ENCODE data around the gene DCXR. TPM values are rescaled to one million over a fixed set of nuclear protein-coding genes. Genes with fewer than 3 reads are reported as not detected.

Gene DCXR
- total RNA-seq, 1 experiment from 2014 or later = 128 TPM

DNA sequence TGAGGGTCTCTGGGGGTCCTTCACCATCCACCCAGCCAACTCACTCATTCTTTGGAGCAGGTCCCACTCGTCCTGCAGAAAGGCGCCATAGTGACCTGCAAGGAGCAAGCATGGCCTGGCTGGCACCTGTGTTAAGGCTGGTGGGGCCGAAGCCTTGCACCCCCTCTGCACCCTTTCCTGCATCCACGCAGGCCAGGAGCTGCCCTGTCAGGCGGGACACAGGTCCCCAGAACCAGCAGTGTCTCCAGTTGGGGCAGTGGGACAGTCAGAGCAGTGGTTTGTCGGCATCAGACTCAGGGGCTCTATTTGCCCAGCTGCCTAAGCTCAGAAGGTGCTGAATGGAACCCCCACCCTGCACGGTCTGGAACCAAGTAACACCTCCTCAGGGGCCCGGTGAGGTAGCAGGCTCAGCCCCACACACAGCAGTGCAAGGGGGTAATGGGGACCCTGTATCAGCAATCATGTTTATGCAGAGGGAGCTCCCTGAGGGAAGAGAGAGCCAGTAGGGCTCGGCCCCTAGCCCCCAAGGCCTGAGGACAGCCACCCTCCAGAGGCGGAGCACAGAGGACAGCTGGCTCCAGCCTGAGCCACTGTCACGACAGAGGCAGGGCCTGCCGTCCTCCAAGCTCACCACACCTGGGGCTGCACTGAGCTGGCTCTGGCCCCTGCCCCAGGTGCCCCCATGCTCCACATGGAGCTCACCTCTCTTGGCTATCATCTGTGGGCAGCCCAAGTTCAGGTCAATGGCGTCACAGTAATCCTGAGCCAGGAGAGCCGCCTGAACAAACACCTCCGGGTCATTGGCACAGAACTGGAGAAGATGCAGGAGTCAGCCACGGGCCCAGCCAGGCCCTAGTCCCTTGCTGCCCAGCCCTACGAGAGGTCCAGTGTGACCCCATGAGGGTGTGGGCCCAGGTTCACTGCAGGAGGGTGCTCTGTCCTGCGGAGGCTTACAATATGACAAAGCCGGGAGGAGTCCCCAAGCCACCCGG lies 26.2 kb upstream of the DCXR start:
- H3K27ac ChIP-seq = no peak overlapping the region
- H3K9me3 ChIP-seq (replicated peaks) = no peaks in the 10 kb centered on the region
- DNase-seq (ENCODE audit: low read depth in 1 of 2, low spot score in 2 of 2) = no peak
- H3K27me3 ChIP-seq (replicated peaks) = no peaks in the 10 kb centered on the region
- H3K4me3 ChIP-seq = no peak overlapping the region; the same call in 1 of the 2 replicates
- H3K4me1 ChIP-seq (replicated peaks) = peaks cover 21% of the 10 kb centered on the region
- H3K36me3 ChIP-seq = peaks cover 66% of the 10 kb centered on the region

- Histone ChIP-seq H3K27ac (no peak overlapping the region), H3K4me1 (replicated peaks) (peaks cover 21% of the 10 kb centered on the region), H3K36me3 (peaks cover 74% of the 10 kb centered on the region), H3K9me3 (replicated peaks) (no peaks in the 10 kb centered on the region), H3K27me3 (replicated peaks) (no peaks in the 10 kb centered on the region), H3K4me3 (no peak overlapping the region)
- DNase-seq (ENCODE audit: low read depth in 1 of 2, low spot score in 2 of 2) = no peak
These were observed 25.5 kb upstream of the DCXR start for GRCh38 chr17:82062984-82063368.

GRCh38 chr17:82062076-82062983 lies 24.8 kb upstream of the DCXR start:
- H3K4me3 ChIP-seq = no peak overlapping the region
- no peaks in the 10 kb centered on the region for H3K27me3 ChIP-seq (replicated peaks)
- H3K9me3 ChIP-seq (replicated peaks) = no peaks in the 10 kb centered on the region
- peaks cover 21% of the 10 kb centered on the region for H3K4me1 ChIP-seq (replicated peaks)
- DNase-seq (ENCODE audit: low read depth in 1 of 2, low spot score in 2 of 2) = no peak
- H3K27ac ChIP-seq = no peak overlapping the region
- peaks cover 80% of the 10 kb centered on the region for H3K36me3 ChIP-seq

- DNase-seq (ENCODE audit: low read depth in 1 of 2, low spot score in 2 of 2) = no peak
- no peak overlapping the region for H3K4me3 ChIP-seq
- no peak overlapping the region for H3K27ac ChIP-seq
- H3K27me3 ChIP-seq (replicated peaks) = no peaks in the 10 kb centered on the region
- peaks cover 90% of the 10 kb centered on the region for H3K36me3 ChIP-seq
- H3K4me1 ChIP-seq (replicated peaks) = peaks cover 20% of the 10 kb centered on the region
- no peaks in the 10 kb centered on the region for H3K9me3 ChIP-seq (replicated peaks)
These were observed 23.8 kb upstream of the DCXR start for GRCh38 chr17:82061047-82061925.

GRCh38 chr17:82060614-82061013 lies 23.1 kb upstream of the DCXR start:
- Histone ChIP-seq H3K4me1 (replicated peaks) (peaks cover 13% of the 10 kb centered on the region), H3K9me3 (replicated peaks) (no peaks in the 10 kb centered on the region), H3K36me3 (peaks cover 97% of the 10 kb centered on the region), H3K4me3 (no peak overlapping the region), H3K27me3 (replicated peaks) (no peaks in the 10 kb centered on the region), H3K27ac (no peak overlapping the region)
- no peak for DNase-seq (ENCODE audit: low read depth in 1 of 2, low spot score in 2 of 2)

GRCh38 chr17:82060001-82060380 lies 22.5 kb upstream of the DCXR start:
- Histone ChIP-seq H3K4me1 (replicated peaks) (peaks cover 13% of the 10 kb centered on the region), H3K27ac (no peak overlapping the region), H3K36me3 (peaks cover 97% of the 10 kb centered on the region), H3K27me3 (replicated peaks) (no peaks in the 10 kb centered on the region), H3K4me3 (no peak overlapping the region), H3K9me3 (replicated peaks) (no peaks in the 10 kb centered on the region)
- DNase-seq (ENCODE audit: low read depth in 1 of 2, low spot score in 2 of 2) = no peak

- Histone ChIP-seq H3K4me1 (replicated peaks) (peaks cover 7% of the 10 kb centered on the region), H3K9me3 (replicated peaks) (no peaks in the 10 kb centered on the region), H3K4me3 (no peak overlapping the region), H3K36me3 (peaks cover 97% of the 10 kb centered on the region), H3K27ac (no peak overlapping the region), H3K27me3 (replicated peaks) (no peaks in the 10 kb centered on the region)
- DNase-seq (ENCODE audit: low read depth in 1 of 2, low spot score in 2 of 2) = no peak
These were observed 21.9 kb upstream of the DCXR start for GRCh38 chr17:82059272-82060000.

- H3K36me3 ChIP-seq = peaks cover 97% of the 10 kb centered on the region
- no peaks in the 10 kb centered on the region for H3K27me3 ChIP-seq (replicated peaks)
- no peak overlapping the region for H3K27ac ChIP-seq
- H3K4me1 ChIP-seq (replicated peaks) = peaks cover 2% of the 10 kb centered on the region
- no peaks in the 10 kb centered on the region for H3K9me3 ChIP-seq (replicated peaks)
- H3K4me3 ChIP-seq = no peak overlapping the region
- no peak for DNase-seq (ENCODE audit: low read depth in 1 of 2, low spot score in 2 of 2)
These were observed 21.4 kb upstream of the DCXR start for GRCh38 chr17:82058855-82059249.

DNA sequence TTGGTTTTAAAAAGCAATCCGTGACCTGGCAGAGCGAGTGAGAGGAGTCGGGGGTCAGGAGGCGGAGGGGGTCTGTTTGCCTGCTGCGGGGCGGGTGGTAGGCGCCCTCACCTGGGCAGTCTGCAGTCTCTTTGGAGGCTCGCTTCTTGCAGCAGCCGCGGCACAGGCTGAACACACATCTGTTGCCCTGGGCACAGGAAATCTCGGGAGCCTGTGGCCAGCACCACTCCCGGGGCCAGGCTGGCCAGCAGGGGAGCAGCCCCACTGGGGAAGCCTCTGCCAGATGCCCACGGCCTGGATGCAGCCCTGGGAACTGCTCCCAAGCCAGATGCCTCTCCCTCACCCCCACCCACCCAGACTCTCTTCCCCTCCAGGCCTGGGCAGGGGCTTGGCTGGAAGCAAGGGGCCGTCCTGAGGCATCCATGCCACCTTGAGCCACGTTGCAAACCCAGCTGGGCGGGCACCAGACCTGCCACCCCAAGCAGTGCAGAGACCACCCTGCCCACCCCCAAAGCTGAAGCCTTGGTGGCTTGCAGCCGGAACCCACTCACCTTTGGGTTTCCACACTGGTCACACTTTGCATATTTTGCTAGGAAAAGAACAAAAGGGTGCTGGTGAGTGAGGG lies 20.8 kb upstream of the DCXR start:
- no peak for DNase-seq (ENCODE audit: low read depth in 1 of 2, low spot score in 2 of 2)
- Histone ChIP-seq H3K36me3 (peaks cover 97% of the 10 kb centered on the region), H3K27ac (no peak overlapping the region)

DNA sequence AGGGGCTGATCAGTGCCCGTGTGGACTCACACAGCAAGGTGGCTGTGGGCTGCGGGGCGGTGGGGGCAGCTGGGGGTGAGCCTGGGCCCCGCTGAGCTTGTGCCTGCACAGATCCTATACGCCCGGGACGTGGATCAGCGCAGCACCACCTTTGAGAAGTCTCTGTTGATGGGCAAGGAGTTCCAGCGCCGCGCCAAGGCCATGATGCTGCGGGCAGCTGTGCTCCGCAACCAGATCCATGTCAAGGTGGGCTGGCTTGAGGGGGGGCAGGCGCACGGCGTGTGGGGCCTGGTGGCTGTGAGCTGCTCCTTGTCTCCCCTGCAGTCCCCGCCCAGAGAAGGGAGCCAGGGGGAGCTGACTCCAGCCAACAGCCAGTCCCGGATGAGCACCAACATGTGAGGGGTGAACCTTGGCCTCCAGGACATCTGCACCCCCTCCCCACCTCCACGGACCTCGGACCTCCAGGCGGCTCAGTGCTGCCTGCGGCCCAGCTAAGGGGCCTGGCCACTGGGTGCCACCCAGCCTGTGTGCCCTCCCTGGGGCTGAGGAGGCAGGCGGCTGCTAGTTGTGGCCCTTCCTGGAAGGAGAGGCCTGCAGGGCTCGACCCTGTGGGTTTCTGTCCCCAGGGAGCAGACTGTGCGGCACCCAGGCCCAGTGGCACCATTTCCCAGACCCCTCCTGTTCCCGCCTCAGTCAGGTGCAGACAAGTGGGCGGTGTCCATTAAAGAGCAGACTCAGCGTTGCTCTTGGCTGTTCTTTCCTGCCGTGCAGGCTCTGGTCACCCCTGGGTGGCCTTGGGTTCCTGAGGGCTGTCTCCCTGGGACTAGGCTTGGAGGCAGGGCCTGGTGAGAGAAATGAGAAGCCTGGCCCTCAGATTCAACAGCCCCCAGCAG lies 19.5 kb upstream of the DCXR start:
- Histone ChIP-seq H3K27me3 (replicated peaks) (no peaks in the 10 kb centered on the region), H3K27ac (no peak overlapping the region), H3K36me3 (peaks cover 92% of the 10 kb centered on the region), H3K9me3 (replicated peaks) (no peaks in the 10 kb centered on the region), H3K4me1 (replicated peaks) (peaks cover 17% of the 10 kb centered on the region), H3K4me3 (no peak overlapping the region)
- no peak for DNase-seq (ENCODE audit: low read depth in 1 of 2, low spot score in 2 of 2)

More for the DNA sequence above, 20.8 kb upstream of the DCXR start:
- Histone ChIP-seq H3K4me1 (replicated peaks) (peaks cover 6% of the 10 kb centered on the region), H3K27me3 (replicated peaks) (no peaks in the 10 kb centered on the region), H3K4me3 (no peak overlapping the region), H3K9me3 (replicated peaks) (no peaks in the 10 kb centered on the region)

- peaks cover 89% of the 10 kb centered on the region for H3K36me3 ChIP-seq
- no peaks in the 10 kb centered on the region for H3K27me3 ChIP-seq (replicated peaks)
- no peak for DNase-seq (ENCODE audit: low read depth in 1 of 2, low spot score in 2 of 2)
- peaks cover 20% of the 10 kb centered on the region for H3K4me1 ChIP-seq (replicated peaks)
- H3K27ac ChIP-seq = no peak overlapping the region
- H3K4me3 ChIP-seq = no peak overlapping the region
- no peaks in the 10 kb centered on the region for H3K9me3 ChIP-seq (replicated peaks)
These were observed 18.6 kb upstream of the DCXR start for GRCh38 chr17:82055965-82056728.

Data from SJSA1 (cell line).